Smooth muscle cell of the brain vasculature (primary cell): ENCODE data around the gene ATF4.

Experiments
- DNase-seq: peaks from one replicate; pipeline ENCODE4 v3.0.0-alpha.2; 2012; ENCODE audit warnings: low read depth, low spot score

Gene ATF4

DNA sequence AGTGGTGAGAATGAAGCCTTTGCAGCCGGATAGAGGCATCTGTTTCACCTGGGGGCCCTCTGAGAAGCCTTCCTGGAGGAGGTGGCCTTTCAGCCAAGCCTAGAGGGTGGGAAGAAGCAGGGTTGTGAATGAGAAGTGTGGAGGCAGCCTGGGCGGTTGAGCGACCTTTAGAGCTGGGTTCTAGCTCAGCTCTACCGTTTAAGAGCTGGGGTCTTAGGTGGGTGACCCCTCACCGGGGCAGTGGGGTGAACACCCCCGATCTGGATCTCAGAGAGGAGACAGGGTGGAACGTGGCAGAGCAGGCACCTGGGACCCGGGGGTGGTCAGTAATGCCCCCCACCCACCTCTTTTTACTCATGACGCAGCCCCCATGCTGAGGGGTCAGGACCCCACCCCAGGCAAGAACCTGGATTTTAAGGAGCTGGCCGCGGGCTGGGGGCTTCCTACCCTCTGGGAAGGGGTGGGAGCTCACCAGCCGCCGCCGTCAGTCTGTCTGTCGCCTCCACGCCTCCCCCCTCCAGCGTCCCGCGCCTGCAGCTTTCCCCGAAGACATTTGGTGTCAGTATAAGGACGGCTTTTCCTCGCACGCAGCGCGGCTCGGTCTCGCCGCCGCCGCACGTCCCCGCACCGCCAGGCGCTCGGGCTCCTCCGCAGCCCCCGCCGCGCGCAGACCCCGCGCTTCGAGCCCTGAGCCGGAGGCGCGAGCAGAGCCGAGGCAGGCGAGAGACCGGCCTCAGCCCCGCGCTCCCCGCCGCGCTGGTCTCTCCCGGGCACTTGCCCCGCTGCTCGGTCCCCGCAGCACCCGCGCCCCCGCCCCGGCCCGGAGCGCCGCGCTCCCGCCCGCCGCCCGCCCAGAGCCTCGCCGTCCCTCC lies 36.8 kb downstream of the ATF4 start:
- DNase-seq = no peak

- no peak for DNase-seq
Measured at GRCh38 chr22:39558254-39558727, 37.9 kb downstream of the ATF4 start.

DNA sequence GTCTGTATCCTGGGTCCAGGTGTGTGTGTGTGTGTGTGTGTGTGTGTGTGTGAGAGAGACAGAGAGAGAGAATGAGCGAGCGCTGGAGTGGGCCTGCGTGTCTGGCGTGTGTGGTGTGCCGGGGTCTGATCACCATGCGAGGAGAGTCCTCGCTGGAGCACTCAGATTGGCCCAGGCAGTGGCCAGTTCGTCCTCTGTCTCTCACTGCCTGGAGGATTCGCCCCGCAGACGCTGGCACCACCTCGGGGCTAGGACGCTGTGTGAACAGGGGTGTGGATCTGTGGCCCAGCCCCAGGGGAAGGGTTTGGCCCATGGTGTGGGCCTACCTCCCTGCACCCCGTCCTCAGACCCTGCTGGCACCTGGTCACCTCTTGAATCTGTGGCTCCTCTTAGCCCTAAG lies 38.6 kb downstream of the ATF4 start:
- no peak for DNase-seq

- DNase-seq = no peak
Measured at GRCh38 chr22:39559456-39560105, 39.2 kb downstream of the ATF4 start.

DNA sequence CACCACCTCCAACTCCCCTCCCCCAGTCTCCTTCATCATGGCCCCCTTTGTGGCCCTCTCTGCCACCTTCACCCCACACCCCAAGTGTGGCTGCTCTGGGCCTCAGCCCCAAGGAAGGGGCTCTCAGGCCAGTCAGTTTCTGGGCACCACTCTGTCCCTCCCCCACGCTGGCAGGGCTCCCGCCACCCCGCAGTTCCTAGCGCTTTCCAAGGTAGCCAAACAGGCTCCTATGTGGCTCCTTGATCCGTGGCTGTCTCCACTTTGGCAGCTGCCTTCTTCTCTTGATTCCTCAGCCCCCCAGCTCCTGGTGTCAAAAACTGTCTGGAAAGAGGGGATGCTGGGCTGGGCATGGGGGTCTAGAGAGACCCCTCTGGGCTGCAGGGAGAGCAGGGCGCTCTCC lies 39.8 kb downstream of the ATF4 start:
- no peak for DNase-seq

DNA sequence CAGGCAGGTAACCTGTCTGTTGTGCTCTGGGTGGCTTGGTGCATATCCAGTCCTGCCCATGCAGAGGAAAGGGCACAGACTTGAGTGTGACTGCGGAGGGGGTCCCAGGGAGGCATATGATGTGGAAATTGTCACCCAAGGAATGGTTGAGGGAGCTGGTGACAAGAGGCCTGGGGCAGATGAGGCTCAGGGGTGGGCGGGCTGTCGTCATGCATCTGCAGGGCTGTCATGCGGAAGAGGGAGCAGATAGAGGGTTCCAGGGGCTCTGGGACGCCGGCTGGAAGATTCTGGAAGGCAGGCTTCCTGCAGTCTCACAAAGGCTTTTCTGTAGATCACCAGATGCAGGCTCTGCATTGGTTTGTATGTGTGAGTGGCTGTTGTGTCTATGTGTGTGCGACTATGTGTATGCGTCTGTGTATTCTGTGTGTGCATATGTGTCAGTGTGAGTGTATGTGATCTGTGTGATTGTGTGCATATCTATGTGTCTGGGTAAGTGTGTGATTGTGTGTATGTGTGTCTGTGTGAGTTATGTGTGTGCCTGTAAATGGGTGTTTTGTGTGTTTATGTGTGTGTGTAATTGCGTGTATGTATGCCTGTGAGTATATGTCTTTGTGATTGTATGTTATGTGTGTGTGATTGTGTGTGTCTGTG lies 42.6 kb downstream of the ATF4 start:
- no peak for DNase-seq

DNA sequence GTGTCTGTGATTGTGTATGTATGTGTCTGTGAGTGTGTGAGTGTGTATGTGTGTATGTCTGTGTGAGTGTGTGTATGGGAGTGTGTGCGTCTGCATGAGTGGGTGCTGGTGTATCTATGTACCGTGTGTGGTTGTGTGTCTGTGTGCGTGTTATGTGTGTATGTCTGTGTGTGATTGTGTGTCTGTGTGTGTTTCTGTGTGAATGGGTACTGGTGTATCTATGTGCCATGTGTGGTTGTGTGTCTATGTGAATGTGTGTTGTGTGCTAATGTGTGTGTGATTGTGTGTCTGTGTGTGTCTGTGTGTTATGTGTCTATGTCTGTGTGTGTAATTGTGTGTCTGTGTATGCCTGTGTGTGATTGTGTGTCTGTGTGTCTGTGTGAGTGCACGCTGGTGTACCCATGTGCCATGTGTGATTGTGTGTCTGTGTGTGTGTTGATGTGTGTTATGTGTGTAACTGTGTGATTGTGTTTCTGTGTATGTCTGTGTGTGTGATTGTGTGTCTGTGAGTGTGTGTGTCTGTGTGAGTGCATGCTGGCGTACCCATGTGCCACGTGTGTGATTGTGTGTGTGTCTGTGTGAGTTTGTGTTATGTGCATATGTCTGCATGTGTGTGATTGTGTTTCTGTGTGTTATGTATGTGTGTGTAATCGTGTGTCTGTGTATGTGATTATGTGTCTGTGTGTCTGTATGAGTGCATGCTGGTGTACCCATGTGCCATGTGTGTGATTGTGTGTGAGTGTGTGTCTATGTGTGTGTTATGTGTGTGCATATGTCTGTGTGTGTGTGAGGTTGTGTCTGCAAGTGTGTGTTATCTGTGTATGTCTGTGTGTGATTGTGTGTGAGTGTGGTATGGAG lies 43.4 kb downstream of the ATF4 start:
- DNase-seq = no peak

DNA sequence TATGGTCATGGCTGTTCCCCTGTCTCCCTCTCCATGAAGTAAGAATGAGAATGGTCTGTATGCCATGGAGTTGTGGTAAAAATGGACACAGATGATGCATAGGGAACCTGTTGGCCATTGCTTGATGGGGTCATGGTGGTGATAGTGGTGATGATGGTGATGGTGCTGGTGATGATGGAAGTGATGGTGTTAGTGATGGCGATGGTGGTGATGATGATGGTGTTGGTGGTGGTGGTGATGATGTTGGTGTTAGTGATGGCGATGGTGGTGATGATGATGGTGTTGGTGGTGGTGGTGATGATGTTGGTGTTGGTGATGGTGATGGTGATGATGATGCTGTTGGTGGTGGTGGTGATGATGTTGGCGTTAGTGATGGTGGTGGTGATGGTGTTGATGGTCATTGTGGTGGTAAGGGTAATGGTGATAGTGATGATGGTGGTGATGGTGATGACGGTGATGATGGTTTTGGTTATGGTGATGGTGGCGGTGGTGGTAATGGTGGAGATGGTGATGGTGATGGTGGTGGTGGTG lies 45.1 kb downstream of the ATF4 start:
- no peak for DNase-seq

GRCh38 chr22:39567135-39567946 lies 47.0 kb downstream of the ATF4 start:
- DNase-seq = no peak

DNA sequence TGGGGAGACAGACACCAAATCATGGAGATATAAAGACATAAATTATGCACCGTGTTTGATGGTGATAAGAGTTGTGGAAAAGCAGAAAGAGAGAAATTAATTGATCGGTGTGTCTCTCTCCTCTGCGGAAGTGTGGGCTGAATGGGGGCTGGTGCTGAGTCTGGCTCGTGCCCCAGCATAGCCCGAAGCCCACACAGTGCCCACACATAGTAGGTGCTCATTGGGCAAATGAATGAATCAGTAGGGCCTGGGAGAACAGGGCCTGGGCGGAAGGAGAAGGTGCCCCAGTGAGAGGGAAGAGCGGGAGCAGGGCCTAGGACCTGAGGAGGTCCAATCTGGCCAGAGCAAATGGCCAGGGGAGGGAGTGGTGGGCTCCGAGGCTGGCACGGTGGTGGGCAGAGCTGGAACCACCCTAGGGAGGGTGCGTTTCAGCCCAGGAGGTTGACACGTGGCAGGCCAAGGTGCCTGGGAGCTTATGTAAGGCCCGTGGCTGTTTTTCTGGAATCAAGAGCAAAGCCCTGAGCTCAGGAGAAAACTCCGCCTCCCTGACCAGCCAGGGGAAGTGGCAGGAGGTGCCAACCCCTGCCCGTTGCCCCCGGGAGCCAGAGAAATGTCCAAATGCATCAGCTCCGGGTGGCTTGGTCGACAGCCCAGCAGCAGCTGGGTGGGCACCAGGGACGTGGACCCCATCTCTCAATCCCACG lies 48.1 kb downstream of the ATF4 start:
- no peak for DNase-seq

DNA sequence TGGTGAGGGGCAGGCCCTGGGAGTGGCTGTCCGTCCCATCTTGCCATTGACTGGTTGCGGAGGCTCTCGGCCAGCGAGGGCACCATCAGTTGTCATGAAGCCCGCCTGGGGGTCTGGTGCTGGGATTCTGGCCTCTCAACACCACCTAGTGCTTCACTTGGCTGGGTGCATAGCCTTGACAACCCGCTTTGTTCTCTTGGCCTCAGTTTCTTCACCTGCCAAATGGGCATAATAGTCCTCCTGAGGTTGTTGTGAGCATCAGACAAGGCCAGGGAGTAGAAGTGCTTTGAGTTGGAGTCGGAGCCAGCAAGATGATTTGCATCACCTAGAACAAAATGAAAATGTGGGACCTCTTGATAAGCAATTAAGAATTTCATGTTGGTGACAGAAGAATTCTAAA lies 48.7 kb downstream of the ATF4 start:
- DNase-seq = no peak

- DNase-seq = no peak
Measured at GRCh38 chr22:39570226-39570625, 49.9 kb downstream of the ATF4 start.

DNA sequence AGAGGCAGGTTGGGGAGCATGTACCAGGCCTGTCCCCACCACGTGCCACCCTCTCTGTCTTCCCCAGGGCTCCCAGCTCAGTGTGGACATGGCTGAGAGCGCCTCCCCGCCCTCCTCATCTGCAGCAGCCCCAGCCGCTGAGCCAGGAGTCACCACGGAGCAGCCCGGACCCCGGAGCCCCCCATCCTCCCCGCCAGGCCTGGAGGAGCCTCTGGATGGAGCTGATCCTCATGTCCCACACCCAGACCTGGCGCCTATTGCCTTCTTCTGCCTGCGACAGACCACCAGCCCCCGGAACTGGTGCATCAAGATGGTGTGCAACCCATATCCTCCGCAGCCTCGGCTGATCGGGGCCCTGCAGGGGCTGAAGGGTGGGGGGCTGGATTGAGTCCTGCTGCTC lies 50.3 kb downstream of the ATF4 start, which contains the start of gene CACNA1I:
Gene CACNA1I, plus strand, starts transcription at position 89 of the 400 bp plus-strand sequence. Its CDS starts 0 bp downstream, at position 89.
- DNase-seq = no peak

- DNase-seq = no peak
Measured at GRCh38 chr22:39571538-39571937, 51.2 kb downstream of the ATF4 start.
